GM23248 (cell line): ENCODE results near the gene FKBP9. TPM values are rescaled to one million over a fixed set of nuclear protein-coding genes. Genes with fewer than 3 reads are reported as not detected.
"Not testable (repeated sequence)": the region's sequence is repeated elsewhere in the genome, so short reads cannot be mapped to it uniquely, and the experiment has no call there.

Source experiments
- DNase-seq: peaks from one replicate; pipeline ENCODE4 v3.0.0-alpha.2; 2015
- H2AFZ ChIP-seq: fragments of 200-600 bp; sonication (generic); 2 replicates; pipeline ENCODE4 v1.6.1; 2016; ENCODE audit warnings: antibody characterized with exemption
- H3F3A ChIP-seq: fragments of 200-600 bp; sonication (generic); 2 replicates; pipeline ENCODE4 v1.6.1; 2016; ENCODE audit warnings: mild to moderate bottlenecking, antibody characterized with exemption, mixed run types; ENCODE audit not compliant: insufficient read depth
- H3K27ac ChIP-seq: fragments of 200-600 bp; sonication (generic); 2 replicates; pipeline ENCODE4 v1.5.1; 2016; ENCODE audit warnings: mild to moderate bottlenecking
- H3K27me3 ChIP-seq: fragments of 200-600 bp; sonication (generic); replicated peaks from 2 replicates; pipeline ENCODE4 v1.6.1; 2016; ENCODE audit warnings: mild to moderate bottlenecking; ENCODE audit not compliant: insufficient read depth
- H3K36me3 ChIP-seq: fragments of 200-600 bp; sonication (generic); 2 replicates; pipeline ENCODE4 v1.6.1; 2016; ENCODE audit warnings: low read depth, mild to moderate bottlenecking
- H3K4me1 ChIP-seq: fragments of 200-600 bp; sonication (generic); 2 replicates; pipeline ENCODE4 v1.6.1; 2016; ENCODE audit warnings: mild to moderate bottlenecking; ENCODE audit not compliant: insufficient read depth
- H3K4me2 ChIP-seq: fragments of 200-600 bp; sonication (generic); one replicate; pipeline ENCODE4 v1.6.1; 2016; ENCODE audit warnings: mild to moderate bottlenecking; ENCODE audit not compliant: unreplicated experiment
- H3K4me3 ChIP-seq: fragments of 200-600 bp; sonication (generic); 2 replicates; pipeline ENCODE4 v1.5.1; 2016; ENCODE audit warnings: mild to moderate bottlenecking
- H3K79me2 ChIP-seq: fragments of 200-600 bp; sonication (generic); 2 replicates; pipeline ENCODE4 v1.6.1; 2016; ENCODE audit warnings: mild to moderate bottlenecking; ENCODE audit not compliant: insufficient read depth
- H3K9ac ChIP-seq: fragments of 200-600 bp; sonication (generic); 2 replicates; pipeline ENCODE4 v1.6.1; 2016; ENCODE audit warnings: mild to moderate bottlenecking
- H3K9me2 ChIP-seq: fragments of 200-600 bp; sonication (generic); 2 replicates; pipeline ENCODE4 v1.6.1; 2016; ENCODE audit warnings: mixed run types, mild to moderate bottlenecking, moderate library complexity; ENCODE audit not compliant: insufficient read depth
- H3K9me3 ChIP-seq: fragments of 200-600 bp; sonication (generic); one replicate; pipeline ENCODE4 v1.6.1; 2017; ENCODE audit warnings: low read depth
- H4K20me1 ChIP-seq: fragments of 200-600 bp; sonication (generic); 2 replicates; pipeline ENCODE4 v1.6.0; 2016; ENCODE audit not compliant: insufficient read depth
- WGBS, 2 experiments: methylation state at CpG; one replicate each; pipeline ENCODE4 v1.1.6; 2015 to 2017; ENCODE audit warnings: low lambda C conversion rate in 2 of 2, low coverage in 1 of 2; ENCODE audit errors: missing lambda C conversion rate in 2 of 2; 5-methylcytosine and 5-hydroxymethylcytosine counted together
- in situ Hi-C: fragments of 300-500 bp; cut with MboI; formaldehyde crosslinking; loops from 2 replicates; pipeline ENCODE4 v1.15.0; 2020
- polyA plus RNA-seq: library from polyadenylated mRNA; unstranded; fragments of >200 nt; fragmentation: Nextera tagmentation; extraction: Ambion mirVana; gene quantifications from 2 replicates; pipeline ENCODE4 v1.2.1, GENCODE V29; 2016
- total RNA-seq: library from RNA; depleted of rRNA; stranded (reverse); fragments of >200 nt; shearing (Covaris generic); gene quantifications from 2 replicates; pipeline ENCODE4 v1.2.3, GENCODE V29; 2014

The FKBP9 gene
- total and polyA plus RNA-seq, 2 experiments from 2014 or later: 350 to 556 TPM

DNA sequence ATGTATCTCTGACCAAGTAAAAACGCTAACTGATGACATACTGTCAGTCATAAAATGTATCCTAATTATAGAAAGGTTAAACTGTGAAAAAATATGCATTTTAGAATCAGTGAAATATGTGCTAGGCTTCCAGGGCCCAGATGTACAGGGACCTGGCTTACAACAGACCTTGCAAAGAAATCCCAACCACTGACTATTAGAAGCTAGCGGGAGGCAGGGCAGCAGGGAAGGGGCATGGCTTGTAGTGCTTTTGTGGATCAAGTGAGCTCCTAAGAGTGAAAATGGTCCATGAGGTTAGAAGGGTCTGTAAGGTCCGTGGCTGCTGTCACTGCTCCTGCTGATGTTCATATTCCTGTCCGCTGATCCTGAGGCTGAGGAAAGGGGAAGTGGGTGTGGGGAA, 40.7 kb downstream of the FKBP9 start:
- H3K9me3 ChIP-seq, H4K20me1 ChIP-seq, in situ Hi-C loops, H3K27me3 ChIP-seq, H3K9me2 ChIP-seq, H3K36me3 ChIP-seq, H2AFZ ChIP-seq, H3K79me2 ChIP-seq: not testable (repeated sequence)
- Histone ChIP-seq H3K4me1 (peaks cover 18% of the 10 kb centered on the region), H3K9ac (peak overlapping the region; percentile 85), H3K4me3 (peak overlapping the region; percentile 50; the same call in 1 of the 2 replicates), H3K27ac (peak overlapping the region; percentile 98), H3F3A (peaks cover 26% of the 10 kb centered on the region), H3K4me2 (peak overlapping the region; percentile 78)
- DNase-seq: peak; percentile 30
- 25 to 49% methylated on average over 2 to 4 of the region's 4 CpGs for WGBS, 2 experiments

- H3K9me2 ChIP-seq, in situ Hi-C loops, H3K9me3 ChIP-seq, H4K20me1 ChIP-seq, H3K79me2 ChIP-seq, H2AFZ ChIP-seq, H3K27me3 ChIP-seq, H3K36me3 ChIP-seq: not testable (repeated sequence)
- H3K4me3 ChIP-seq: peak overlapping the region; percentile 50
- peaks cover 18% of the 10 kb centered on the region for H3K4me1 ChIP-seq
- peak; percentile 87 for DNase-seq
- peak overlapping the region; percentile 85 for H3K9ac ChIP-seq
- peak overlapping the region; percentile 78 for H3K4me2 ChIP-seq
- H3K27ac ChIP-seq: peak overlapping the region; percentile 98
- WGBS, 2 experiments: 4 to 9% methylated on average over 14 of the region's 14 CpGs
- H3F3A ChIP-seq: peaks cover 26% of the 10 kb centered on the region
Measured at GRCh38 chr7:32998361-32999171, 41.3 kb downstream of the FKBP9 start.

DNA sequence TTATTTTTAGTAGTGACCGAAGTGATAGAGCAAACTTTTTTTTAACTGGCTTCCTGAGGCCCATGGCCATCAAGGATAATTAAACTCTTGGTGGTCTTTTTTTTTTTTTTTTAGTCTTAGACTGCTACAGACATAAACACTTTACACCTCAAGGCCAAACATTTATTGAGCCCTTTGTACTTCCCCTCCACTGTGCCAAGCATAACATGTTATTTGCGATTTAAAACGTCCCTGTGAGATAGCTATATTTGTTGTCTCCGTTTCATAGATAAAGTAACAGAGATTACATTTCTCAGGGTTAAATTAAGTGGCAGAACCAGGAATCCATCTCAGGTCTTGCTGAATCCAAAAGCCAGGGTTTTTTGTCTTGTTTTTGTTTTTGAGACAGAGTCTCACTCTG, 42.1 kb downstream of the FKBP9 start:
- H3K4me3 ChIP-seq, in situ Hi-C loops, DNase-seq, H3K79me2 ChIP-seq, H3K27me3 ChIP-seq, H2AFZ ChIP-seq, H3K36me3 ChIP-seq, H3K9me2 ChIP-seq, H4K20me1 ChIP-seq, H3K4me2 ChIP-seq, H3K9me3 ChIP-seq: not testable (repeated sequence)
- Histone ChIP-seq H3K27ac (peak overlapping the region; percentile 98), H3K4me1 (peaks cover 18% of the 10 kb centered on the region), H3F3A (peaks cover 26% of the 10 kb centered on the region), H3K9ac (peak overlapping the region; percentile 85; the same call in 1 of the 2 replicates)
- 96 to 97% methylated on average over 4 of the region's 4 CpGs for WGBS, 2 experiments

- Histone ChIP-seq H3F3A (peaks cover 16% of the 10 kb centered on the region; the same call in 1 of the 2 replicates), H3K4me1 (peaks cover 10% of the 10 kb centered on the region), H3K36me3 (peaks cover 12% of the 10 kb centered on the region; the same call in 1 of the 2 replicates)
- H3K4me2 ChIP-seq, H3K9me2 ChIP-seq, H2AFZ ChIP-seq, H3K9me3 ChIP-seq, DNase-seq, H4K20me1 ChIP-seq, H3K4me3 ChIP-seq, H3K79me2 ChIP-seq, H3K27ac ChIP-seq, H3K9ac ChIP-seq, in situ Hi-C loops, H3K27me3 ChIP-seq: not testable (repeated sequence)
Measured at GRCh38 chr7:33003111-33003510, 45.9 kb downstream of the FKBP9 start.

GRCh38 chr7:33004104-33004616, 46.9 kb downstream of the FKBP9 start:
- H3K9ac ChIP-seq, in situ Hi-C loops, H3K4me1 ChIP-seq, H3K4me3 ChIP-seq, H3F3A ChIP-seq, H4K20me1 ChIP-seq, H2AFZ ChIP-seq, H3K27me3 ChIP-seq, H3K4me2 ChIP-seq, H3K27ac ChIP-seq, H3K79me2 ChIP-seq, H3K9me3 ChIP-seq, DNase-seq, H3K9me2 ChIP-seq: not testable (repeated sequence)
- WGBS, 2 experiments: 88 to 95% methylated on average over 9 to 10 of the region's 10 CpGs
- H3K36me3 ChIP-seq: peaks cover 12% of the 10 kb centered on the region; the same call in 1 of the 2 replicates

- H3K27me3 ChIP-seq, H3K4me1 ChIP-seq, H3K27ac ChIP-seq, H2AFZ ChIP-seq, H4K20me1 ChIP-seq, H3K4me2 ChIP-seq, H3K79me2 ChIP-seq, H3K9ac ChIP-seq, H3F3A ChIP-seq, H3K9me3 ChIP-seq, DNase-seq, in situ Hi-C loops, H3K9me2 ChIP-seq, H3K4me3 ChIP-seq: not testable (repeated sequence)
- H3K36me3 ChIP-seq: peaks cover 12% of the 10 kb centered on the region; the same call in 1 of the 2 replicates
- WGBS, 2 experiments: 94 to 95% methylated on average over 8 of the region's 8 CpGs
Measured at GRCh38 chr7:33005193-33005592, 48.0 kb downstream of the FKBP9 start.

DNA sequence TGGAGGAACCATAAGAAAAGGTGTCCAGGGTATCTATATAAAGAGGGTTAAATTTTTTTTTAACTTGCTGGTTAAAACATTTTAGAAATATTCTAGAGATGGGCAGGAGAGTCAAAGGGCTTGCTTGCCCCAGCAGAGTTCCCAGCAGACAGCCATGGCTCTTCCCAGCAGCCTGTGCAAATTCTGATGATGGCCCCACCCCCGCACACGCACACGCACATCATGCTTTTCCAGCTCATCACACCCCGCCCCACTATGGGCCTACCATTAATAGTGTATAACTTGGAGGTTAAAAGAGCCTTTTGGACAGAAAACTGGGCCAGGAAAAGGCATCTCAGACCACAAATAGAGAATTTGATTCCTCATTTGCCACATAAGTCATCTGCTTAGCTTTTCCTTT, 48.5 kb downstream of the FKBP9 start:
- H3K4me3 ChIP-seq, H4K20me1 ChIP-seq, H3K4me1 ChIP-seq, H2AFZ ChIP-seq, H3K27me3 ChIP-seq, in situ Hi-C loops, H3K9me2 ChIP-seq, DNase-seq, H3K9ac ChIP-seq, H3K27ac ChIP-seq, H3K79me2 ChIP-seq, H3F3A ChIP-seq, H3K4me2 ChIP-seq, H3K9me3 ChIP-seq: not testable (repeated sequence)
- WGBS, 2 experiments: 98 to 100% methylated on average over 4 of the region's 4 CpGs
- peaks cover 12% of the 10 kb centered on the region; the same call in 1 of the 2 replicates for H3K36me3 ChIP-seq
